Measurements from ENCODE around the gene TMEM126B. TPM values are rescaled to one million over a fixed set of nuclear protein-coding genes. Genes with fewer than 3 reads are reported as not detected.

Gene TMEM126B
- total and polyA plus RNA-seq, 12 donors, result 44.3 to 137 (median 53.3) TPM

DNA sequence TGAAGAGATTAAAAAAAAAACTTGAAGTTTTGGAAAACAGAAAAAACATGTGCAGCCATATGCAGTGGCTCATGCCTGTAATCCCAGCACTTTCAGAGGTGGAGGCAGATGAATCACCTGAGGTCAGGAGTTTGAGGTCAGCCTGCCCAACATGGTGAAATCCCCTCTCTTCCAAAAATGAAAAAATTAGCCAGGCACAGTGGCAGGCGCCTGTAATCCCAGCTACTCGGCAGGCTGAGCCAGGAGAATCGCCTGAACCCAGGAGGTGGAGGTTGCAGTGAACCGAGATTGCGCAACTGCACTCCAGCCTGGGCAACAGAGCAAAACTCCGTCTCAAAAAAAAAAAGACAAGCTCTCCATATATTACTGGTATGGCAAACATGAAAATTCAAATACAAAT is 8.9 kb upstream of the TMEM126B start:
- WGBS, 2 donors, result 85 to 90% methylated on average over 6 of the region's 6 CpGs
- DNase-seq (no peak), ATAC-seq (no peak)
- H3K36me3 ChIP-seq, result peaks cover 0 to 19% (median 0%) of the 10 kb centered on the region in 9 donors
- no peak overlapping the region for H3K4me3 ChIP-seq
- peaks cover 0 to 3% (median 0%) of the 10 kb centered on the region in 9 donors for H3K4me1 ChIP-seq
- no peaks in the 10 kb centered on the region for H3K9me3 ChIP-seq
- intact Hi-C loops (cut with DNase I), result no loop called here
- TF ChIP-seq CTCF (IDR thresholded peaks at IDR 0.05), result no peak
- no peaks in the 10 kb centered on the region for H3K27me3 ChIP-seq
- no peak overlapping the region for H3K27ac ChIP-seq

DNA sequence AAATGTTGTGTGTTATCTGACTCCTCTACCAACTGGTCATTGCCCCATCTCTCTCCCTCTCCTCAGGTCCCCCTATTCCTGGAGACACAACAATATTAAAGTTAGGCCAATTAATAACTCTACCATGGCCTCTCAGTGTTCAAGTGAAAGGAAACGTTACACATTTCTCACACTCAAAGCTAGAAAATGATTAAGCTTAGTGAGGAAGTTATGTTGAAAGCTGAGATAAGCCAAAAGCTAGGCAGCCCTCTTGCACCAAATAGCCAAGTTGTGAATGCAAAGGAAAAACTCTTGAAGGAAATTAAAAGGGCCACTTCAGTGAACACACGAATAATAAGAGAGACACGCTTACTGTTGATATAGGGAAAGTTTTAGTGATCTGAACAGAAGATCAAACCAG is 8.1 kb upstream of the TMEM126B start:
- H3K9me3 ChIP-seq, result no peaks in the 10 kb centered on the region
- 65 to 70% methylated on average over 3 of the region's 3 CpGs for WGBS, 2 donors
- no peak overlapping the region for H3K4me3 ChIP-seq
- ATAC-seq (no peak), DNase-seq (no peak)
- peaks cover 0 to 19% (median 0%) of the 10 kb centered on the region in 9 donors for H3K36me3 ChIP-seq
- H3K27me3 ChIP-seq, result no peaks in the 10 kb centered on the region
- H3K4me1 ChIP-seq, result peaks cover 0 to 11% (median 0%) of the 10 kb centered on the region in 9 donors
- no peak overlapping the region for H3K27ac ChIP-seq
- no peak for TF ChIP-seq CTCF (IDR thresholded peaks at IDR 0.05)
- intact Hi-C loops (cut with DNase I), result no loop called here

- peak overlapping the region in 9 of 10 donors; percentile 87 to 96 (median 92) for H3K27ac ChIP-seq
- no peaks in the 10 kb centered on the region for H3K9me3 ChIP-seq
- H3K4me1 ChIP-seq, result peaks cover 0 to 45% (median 26%) of the 10 kb centered on the region in 9 donors
- 44 to 50% methylated on average over 2 of the region's 2 CpGs for WGBS, 2 donors
- no peak for TF ChIP-seq CTCF (IDR thresholded peaks at IDR 0.05)
- intact Hi-C loops (cut with DNase I), result loop anchor here in 1 of 10 donors (5.0 kb wide), 1 partner anchor 36 kb away; no protein-coding TSS in a partner anchor
- H3K4me3 ChIP-seq, result peak overlapping the region in 9 of 10 donors; percentile 72 to 84 (median 78)
- peaks cover 0 to 26% (median 0%) of the 10 kb centered on the region in 9 donors for H3K36me3 ChIP-seq
- DNase-seq, result no peak
- H3K27me3 ChIP-seq, result no peaks in the 10 kb centered on the region
- no peak for ATAC-seq
Measured at GRCh38 chr11:85626496-85626895, 1.9 kb upstream of the TMEM126B start.

DNA sequence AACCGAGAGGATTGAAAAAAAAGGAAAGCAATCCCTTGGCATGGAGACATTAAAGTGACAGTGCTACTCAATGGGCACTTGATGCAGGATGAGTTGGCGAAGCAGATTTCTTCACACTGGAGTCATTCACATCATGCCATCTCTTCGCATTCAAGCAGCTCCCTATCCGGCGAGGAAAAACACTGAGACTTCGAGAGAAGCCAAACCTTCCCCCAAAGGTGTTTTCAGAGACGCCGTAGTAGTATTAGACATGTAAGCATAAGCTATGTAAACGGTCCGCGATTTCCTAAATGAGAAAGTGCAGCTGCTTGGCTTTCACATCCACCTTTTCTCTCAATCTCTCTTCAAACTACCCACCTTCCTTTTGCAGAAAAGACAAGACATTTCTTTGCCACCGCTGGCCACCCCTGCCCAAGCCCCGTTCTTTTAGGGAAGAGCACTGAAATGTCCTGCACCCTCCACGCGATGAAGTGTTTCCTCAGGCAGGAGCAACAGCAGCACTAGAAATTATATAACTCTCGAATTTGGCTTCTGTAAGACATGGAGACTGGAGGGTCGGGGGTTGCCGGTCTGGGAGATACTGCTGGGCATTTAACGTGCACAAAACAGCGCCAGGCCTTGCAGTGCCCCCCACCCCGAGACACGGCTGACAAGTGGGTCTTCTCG is 928 bp upstream of the TMEM126B start, which contains the start of gene DLG2:
Gene DLG2, minus strand, starts transcription at position 13 of the 666 bp plus-strand sequence.
- peaks cover 0 to 27% (median 0%) of the 10 kb centered on the region in 9 donors for H3K36me3 ChIP-seq
- intact Hi-C loops (cut with DNase I), result loop anchor here in 1 of 10 donors (5.0 kb wide), 1 partner anchor 35 kb away; no protein-coding TSS in a partner anchor
- H3K9me3 ChIP-seq, result no peaks in the 10 kb centered on the region
- no peak for TF ChIP-seq CTCF (IDR thresholded peaks at IDR 0.05)
- DNase-seq, result peak; percentile 15 to 17
- H3K4me3 ChIP-seq, result peak within 1 kb of the TSS; percentile 59 to 84 (median 78)
- H3K4me1 ChIP-seq, result peaks cover 0 to 45% (median 26%) of the 10 kb centered on the region in 9 donors
- ATAC-seq, result peak in 7 of 8 donors; percentile 12 to 53 (median 28)
- peak within 1 kb of the TSS; percentile 77 to 96 (median 92) for H3K27ac ChIP-seq
- WGBS, 2 donors, result 0% methylated on average over 23 of the region's 23 CpGs
- no peaks in the 10 kb centered on the region for H3K27me3 ChIP-seq
